ENCODE data around the gene RBM25.

Gene RBM25

DNA sequence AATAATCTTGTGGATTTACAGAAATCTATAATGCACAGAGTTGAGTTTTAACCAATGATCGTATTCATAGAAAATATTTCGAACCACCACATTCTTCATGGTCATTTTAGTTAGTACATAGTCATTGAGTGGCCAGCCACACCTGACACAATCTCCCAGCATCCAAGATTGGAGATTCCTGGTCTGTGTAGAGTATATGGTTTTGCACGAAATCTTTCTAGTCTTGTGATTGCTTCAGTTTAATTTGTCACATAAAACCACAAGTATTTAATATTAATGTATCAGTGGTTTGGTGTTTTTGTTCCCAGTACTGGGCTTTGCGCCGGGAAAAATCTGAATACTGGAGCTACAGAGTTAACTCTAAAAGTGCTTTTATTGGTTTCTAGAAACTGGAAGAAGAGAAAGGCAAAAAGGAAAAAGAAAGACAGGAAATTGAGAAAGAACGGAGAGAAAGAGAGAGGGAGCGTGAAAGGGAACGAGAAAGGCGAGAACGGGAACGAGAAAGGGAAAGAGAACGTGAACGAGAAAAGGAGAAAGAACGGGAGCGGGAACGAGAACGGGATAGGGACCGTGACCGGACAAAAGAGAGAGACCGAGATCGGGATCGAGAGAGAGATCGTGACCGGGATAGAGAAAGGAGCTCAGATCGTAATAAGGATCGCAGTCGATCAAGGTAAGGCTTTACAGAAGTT lies 44.6 kb downstream of the RBM25 start:
- DNase-seq (ENCODE audit: low read depth, low spot score), result no peak

DNA sequence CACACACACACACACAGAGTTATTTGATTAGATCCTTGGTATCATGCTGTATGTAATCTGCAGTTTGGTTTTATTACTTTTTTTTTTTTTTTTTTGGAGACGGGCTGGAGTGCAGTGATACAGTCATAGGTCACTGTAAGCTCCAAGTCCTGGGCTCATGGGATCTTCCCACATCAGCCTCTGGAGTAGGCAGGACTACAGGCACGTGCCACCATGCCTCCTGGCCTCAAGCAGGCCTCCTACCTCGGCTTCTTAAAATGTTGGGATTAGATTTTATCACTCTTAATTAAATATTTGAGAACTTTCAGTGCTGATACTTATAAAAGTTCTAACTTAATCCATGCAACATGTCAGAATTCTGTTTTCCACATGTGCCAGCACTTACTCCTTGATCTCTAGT lies 46.7 kb downstream of the RBM25 start:
- no peak for DNase-seq (ENCODE audit: low read depth, low spot score)

DNA sequence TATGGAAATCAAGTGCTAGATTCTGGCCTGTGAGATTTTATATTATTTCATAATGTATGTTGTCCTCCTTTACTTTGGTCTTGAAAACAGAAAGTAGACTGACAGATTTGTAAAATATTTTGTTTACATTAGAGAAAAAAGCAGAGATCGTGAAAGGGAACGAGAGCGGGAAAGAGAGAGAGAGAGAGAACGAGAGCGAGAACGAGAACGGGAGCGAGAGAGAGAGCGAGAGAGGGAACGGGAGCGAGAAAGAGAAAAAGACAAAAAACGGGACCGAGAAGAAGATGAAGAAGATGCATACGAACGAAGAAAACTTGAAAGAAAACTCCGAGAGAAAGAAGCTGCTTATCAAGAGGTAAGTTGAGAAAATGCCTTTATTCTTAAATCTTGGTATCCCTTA lies 47.4 kb downstream of the RBM25 start:
- no peak for DNase-seq (ENCODE audit: low read depth, low spot score)

DNA sequence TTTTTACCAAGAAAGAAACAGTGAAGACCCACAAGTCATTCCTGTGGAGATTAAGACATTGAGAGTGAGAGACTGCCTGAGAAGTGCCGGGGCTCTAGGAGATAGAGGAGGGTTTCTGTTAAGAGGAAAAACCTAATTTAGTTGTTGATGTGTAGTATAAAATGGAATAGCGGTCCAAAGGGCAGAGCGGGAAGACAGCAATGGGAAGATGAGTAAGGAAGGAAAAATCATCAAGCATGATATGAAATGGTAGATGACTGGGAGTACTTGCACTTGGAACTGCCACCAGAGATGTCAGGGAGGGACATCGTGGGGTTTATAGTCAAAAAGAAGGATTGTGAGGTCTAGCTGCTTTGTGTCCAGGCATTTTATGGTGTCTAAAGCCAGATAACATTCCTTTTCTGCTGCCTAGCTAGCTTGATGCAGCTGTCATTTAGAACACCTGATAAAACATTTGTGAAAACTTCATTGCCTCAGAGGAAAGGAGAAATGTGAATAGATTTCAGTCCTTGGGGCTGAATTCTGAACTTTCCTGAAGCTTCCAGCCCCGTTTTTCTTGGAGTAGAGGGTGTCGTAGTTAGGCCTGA lies 57.8 kb downstream of the RBM25 start:
- DNase-seq (ENCODE audit: low read depth, low spot score), result no peak

DNA sequence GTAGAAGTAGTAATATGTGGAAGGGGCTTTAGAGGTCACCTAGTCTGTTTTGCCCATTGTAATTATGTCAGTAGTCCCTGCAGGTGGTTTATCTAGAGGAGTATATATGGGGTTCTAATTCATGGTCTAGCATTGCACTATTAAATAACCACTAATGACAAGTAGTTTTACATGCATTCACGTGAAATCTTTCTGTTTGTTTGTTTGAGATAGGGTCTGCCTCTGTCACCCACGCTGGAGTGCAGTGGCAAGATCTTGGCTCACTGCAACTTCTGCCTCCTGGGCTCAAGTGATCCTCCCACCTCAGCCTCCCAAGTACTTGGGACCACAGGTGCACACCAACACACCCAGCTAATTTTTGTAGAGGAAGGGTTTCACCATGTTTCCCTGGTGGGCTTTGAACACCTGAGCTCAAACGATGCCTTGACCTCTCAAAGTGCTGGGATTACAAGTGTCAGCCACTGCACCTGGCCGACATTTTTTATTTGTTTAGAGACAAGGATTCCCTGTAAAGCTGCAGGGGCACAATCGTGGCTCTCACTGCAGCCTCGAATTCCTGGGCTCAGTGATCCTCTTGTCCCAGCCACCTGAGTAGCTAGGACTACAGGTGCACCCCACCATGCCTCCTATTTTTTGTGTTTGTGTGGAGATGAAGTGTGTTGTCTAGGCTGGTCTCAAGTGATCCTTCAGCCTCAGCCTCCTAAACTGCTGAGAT lies 66.0 kb downstream of the RBM25 start:
- no peak for DNase-seq (ENCODE audit: low read depth, low spot score)

DNA sequence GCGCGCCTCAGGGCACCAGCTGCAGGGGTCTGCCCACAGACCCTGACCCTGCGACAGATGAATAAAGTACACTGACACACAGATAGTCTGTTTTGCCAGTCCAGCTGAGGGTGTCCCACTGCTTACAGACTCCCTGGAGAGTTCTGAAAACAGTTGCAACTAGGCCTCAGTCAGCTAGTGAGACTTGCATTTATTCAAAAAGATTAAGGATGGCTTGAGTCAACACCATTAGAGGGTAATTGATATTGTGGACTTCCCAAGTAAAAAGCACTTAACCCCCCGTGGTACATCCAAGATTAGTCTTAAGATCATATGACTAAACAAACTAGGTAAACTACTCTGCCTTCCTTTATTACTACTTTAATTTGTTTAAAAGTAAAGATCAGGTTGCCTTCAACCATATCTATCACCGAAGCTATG lies 66.8 kb downstream of the RBM25 start:
- DNase-seq (ENCODE audit: low read depth, low spot score), result no peak

DNA sequence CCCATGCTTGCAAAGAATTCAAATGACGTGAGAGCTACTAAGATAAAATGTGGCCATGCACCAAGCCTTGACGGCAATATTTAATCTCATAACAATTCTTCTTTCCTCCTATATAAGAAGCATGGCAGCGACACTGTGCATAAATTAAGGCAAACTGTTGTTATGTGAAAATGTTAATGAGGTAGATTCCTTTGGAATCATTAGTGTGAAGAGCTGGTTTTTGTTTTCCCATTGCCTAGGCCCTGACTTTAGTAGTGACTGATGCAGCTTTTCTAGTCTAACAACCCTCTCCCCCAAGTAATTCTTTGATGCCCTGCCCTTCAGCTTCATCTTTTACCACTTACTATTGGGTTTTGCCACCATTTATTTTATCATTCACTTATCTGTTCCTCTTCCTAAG lies 67.4 kb downstream of the RBM25 start:
- no peak for DNase-seq (ENCODE audit: low read depth, low spot score)

DNA sequence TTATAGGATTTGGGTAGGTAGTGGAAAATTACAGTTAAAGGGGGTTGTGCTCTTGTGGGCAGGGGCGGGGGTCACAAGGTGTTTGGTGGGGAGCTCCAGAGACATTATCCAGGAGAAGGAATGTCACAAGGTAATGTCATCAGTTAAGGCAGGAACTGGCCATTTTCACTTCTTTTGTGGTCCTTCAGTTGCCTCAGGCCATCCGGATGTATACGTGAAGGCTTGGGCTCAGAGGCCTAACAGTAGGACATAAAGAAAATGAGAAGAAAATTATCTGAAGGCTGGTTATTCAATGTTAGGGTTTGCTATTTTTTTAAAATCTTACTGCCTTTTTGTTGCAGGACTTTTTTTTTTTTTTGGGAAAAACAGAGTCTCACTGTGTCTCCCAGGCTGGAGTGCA lies 75.5 kb downstream of the RBM25 start:
- DNase-seq (ENCODE audit: low read depth, low spot score), result no peak

DNA sequence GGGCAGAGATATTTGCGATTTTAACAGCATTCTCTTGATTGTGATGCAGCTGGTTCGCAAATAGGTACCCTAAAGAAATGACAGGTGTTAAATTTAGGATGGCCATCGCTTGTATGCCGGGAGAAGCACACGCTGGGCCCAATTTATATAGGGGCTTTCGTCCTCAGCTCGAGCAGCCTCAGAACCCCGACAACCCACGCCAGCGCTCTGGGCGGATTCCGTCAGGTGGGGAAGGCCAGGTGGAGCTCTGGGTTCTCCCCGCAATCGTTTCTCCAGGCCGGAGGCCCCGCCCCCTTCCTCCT lies 77.7 kb downstream of the RBM25 start:
- DNase-seq (ENCODE audit: low read depth, low spot score), result no peak

DNA sequence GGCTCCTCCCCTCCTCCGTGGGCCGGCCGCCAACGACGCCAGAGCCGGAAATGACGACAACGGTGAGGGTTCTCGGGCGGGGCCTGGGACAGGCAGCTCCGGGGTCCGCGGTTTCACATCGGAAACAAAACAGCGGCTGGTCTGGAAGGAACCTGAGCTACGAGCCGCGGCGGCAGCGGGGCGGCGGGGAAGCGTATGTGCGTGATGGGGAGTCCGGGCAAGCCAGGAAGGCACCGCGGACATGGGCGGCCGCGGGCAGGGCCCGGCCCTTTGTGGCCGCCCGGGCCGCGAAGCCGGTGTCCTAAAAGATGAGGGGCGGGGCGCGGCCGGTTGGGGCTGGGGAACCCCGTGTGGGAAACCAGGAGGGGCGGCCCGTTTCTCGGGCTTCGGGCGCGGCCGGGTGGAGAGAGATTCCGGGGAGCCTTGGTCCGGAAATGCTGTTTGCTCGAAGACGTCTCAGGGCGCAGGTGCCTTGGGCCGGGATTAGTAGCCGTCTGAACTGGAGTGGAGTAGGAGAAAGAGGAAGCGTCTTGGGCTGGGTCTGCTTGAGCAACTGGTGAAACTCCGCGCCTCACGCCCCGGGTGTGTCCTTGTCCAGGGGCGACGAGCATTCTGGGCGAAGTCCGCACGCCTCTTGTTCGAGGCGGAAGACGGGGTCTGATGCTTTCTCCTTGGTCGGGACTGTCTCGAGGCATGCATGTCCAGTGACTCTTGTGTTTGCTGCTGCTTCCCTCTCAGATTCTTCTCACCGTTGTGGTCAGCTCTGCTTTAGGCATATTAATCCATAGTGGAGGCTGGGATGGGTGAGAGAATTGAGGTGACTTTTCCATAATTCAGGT lies 78.3 kb downstream of the RBM25 start, which contains the start of gene PSEN1:
Gene PSEN1 (plus strand): TSS at position 121 of the 839 bp plus-strand sequence. CDS start 11,513 bp downstream, outside the sequence.
- DNase-seq (ENCODE audit: low read depth, low spot score), result peak; percentile 97

DNA sequence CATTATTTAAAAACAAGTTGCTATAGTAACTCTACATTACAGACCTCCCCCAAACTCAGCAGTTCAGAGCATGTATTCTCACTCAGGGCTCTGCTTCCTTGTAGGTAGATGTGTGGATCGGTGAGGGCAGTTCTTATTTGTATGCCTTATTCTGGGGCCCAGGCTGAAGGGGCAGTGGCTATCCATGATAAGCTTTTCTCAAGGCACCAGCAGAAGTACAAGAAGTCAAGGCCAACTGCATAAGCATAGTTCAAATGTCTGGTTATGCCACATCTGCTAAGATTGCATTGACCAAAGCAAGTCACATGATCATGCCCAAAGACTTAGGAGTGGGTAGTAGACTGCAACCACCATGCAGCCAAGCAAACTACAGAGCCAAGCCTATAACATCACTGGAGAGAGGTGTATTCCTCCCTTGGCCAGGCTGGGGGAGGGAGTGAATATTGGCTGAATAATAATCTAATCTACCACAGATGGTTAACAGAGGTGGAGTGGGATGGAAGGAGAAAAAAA lies 82.5 kb downstream of the RBM25 start:
- no peak for DNase-seq (ENCODE audit: low read depth, low spot score)

DNA sequence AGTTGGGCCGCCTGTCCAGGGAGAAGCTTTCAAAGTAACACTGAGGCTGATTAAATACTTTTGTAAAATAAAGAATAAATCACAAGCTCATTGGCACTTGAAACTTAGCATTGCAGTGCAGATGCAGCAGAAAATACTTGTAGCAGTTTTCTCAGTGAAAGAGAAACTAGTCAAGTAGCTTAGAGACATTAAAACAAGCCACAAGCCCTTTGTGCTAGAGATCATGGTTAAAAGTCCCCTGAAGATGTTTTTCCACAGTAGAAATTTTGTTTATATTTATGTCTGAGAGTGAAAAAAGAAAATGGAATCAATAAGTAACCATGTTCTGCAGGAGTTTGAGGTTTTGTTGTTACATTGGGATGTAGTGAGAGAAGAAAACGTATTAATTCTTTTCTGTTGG lies 83.9 kb downstream of the RBM25 start:
- no peak for DNase-seq (ENCODE audit: low read depth, low spot score)

DNA sequence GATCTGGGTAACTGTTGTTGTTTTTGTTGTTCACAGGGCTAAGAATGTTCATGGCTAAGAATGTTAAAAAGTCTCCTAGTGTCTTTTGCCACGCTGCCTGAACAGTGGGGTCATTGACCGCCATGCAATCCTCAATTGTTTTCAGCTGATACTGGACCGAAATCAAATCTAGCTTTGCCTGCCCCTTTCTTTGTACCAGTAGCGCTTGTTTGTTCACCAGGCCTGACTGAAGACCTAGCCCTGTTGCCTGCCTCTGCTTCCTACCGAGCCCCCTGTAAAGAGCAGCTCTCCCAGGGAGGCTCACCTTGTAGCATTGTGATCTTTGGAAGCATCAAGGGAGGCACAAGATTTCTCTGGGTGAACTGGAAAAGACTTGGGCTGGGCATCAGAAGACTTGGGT lies 84.7 kb downstream of the RBM25 start:
- no peak for DNase-seq (ENCODE audit: low read depth, low spot score)

DNA sequence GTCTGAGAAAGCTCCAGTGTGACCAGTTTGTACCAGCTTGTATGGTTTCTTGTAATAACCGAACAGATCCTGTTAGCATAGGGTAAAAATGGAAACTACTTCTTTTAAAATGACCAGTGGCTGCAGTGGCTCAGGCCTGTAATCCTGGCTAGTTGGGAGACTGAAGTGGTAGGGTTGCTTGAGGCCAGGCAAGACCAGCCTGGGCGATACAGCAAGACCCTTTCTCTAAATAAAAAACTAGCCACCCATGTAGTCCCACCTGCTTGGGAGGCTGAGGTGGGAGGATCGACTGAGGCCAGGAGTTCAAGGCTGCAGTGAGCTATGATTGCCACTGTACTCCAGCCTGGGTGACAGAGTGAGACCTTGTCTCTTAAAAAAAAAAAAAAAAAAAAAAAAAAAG lies 85.3 kb downstream of the RBM25 start:
- no peak for DNase-seq (ENCODE audit: low read depth, low spot score)

DNA sequence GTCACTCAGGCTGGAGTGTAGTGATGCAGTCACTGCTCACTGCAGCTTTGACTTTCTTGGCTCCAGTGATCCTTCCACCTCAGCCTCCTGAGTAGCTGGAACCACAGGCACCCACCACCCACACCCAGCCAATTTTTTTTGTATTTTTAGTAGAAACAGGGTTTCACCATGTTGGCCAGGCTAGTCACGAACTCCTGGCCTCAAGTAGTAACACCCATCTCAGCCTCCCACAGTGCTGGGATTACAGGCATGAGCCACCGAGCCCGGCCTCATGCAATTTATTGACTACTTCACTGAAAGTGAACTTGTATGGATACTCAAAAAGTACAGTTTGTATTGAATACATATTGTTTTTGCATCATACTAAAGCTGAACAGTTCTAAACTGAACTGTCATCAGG lies 87.0 kb downstream of the RBM25 start:
- no peak for DNase-seq (ENCODE audit: low read depth, low spot score)

DNA sequence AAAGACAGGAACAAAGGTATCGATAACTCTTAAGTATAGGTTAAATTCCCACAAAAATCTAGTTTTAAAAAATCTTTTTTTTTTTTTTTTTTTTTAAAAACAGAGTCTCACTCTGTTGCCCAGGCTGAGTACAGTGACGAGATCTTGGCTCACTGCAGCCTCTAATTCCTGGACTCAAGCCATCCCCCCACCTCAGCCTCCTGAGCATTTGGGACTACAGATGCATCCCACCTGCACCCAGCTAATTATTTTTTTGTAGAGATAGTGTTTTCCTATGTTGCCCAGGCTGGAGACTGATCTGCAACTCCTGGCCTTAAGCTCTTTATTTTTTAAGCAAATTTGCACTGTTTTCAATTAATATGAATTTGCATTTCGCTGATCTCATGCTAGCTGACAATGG lies 87.8 kb downstream of the RBM25 start:
- DNase-seq (ENCODE audit: low read depth, low spot score), result no peak

DNA sequence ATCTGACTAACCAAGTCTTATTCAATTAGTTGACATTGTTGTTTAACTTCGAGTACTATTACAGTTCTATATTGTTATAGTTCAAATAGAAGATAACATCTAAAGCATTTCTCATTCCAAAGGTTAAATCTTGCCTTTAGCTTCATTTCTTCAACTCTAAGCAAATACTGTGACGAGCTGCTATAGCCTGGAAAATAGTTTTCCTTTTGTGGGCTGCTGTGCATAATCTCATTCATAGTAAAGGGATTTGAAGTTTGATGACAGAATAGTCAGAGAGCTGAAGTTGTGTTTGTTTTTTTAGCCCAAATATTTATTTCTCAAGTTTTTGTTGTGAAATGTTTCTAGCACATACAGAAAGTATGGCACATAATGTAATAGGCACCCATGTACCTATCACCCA lies 91.4 kb downstream of the RBM25 start:
- no peak for DNase-seq (ENCODE audit: low read depth, low spot score)

DNA sequence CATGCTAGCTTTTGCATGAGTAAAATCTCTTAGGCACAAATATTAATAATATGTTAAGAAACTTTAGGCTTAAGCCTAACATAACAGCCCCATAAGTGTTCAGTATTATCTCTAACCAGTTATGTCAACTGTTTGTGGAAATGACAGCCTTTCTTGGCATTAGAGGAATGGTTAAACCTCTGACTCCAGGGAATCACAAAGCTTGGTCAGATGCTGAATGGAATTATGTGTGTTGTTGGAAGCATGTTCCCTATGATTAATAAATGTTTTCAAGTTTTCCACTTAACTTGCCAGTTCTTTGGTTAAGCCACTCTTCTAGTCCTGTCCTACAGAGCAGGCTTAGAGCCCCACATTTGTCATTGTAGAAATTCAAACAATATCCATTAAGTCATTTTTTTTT lies 94.9 kb downstream of the RBM25 start:
- DNase-seq (ENCODE audit: low read depth, low spot score), result no peak

DNA sequence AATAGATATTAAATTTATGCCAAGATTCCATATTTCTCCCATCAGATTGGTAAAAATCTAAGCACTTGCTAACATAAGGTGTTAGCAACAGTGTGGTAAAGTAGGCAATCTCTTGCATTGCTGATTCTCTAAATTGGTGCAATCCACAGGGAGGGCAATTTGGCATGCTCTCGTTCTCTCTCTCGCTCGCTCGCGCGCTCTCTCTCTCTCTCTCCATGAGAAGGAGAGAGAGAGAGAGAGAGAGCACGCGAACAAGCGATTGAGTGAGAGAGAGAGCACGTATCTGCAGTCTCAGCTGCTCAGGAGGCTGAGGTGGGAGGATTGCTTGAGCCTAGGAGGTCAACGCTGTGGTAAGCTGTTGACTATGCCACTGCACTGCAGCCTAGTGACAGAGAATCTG lies 103.9 kb downstream of the RBM25 start:
- DNase-seq (ENCODE audit: low read depth, low spot score), result no peak

DNA sequence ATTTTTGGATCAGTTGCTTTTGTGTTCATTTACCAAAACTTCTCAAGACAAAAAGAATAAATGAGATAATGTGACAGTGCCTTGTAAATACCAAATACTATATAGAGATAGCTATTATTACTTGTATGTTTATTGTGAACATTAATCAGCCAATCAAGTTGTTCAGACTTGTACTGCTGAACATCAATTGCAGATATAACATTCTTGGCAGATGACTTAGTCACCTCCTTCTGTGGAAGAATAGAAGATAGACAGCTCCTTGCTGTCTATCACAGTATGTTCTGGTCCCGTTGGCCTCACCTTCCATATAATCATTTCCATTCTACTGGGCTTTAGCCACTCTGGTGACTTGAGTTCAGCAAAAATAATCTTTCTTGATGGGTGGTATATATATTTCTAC lies 108.1 kb downstream of the RBM25 start:
- DNase-seq (ENCODE audit: low read depth, low spot score), result no peak

DNA sequence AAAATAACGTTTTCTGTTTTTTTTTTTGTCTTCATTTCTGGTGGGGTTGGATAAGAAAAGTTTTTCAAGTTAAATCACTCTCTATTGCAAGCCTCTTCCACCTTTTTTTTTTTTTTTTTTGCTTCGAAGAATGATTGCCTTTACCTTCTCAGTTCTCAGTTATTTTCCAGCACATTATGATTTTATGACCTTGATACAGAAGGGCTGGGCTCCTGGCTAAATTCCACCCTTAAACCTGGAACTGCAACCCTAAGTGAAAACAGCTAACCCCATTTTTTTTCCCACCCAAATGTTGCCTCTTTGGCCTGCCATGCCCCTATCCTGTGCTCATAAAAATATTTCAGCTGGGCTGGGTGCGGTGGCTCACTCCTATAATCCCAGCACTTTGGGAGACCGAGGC lies 109.4 kb downstream of the RBM25 start:
- DNase-seq (ENCODE audit: low read depth, low spot score), result no peak

DNA sequence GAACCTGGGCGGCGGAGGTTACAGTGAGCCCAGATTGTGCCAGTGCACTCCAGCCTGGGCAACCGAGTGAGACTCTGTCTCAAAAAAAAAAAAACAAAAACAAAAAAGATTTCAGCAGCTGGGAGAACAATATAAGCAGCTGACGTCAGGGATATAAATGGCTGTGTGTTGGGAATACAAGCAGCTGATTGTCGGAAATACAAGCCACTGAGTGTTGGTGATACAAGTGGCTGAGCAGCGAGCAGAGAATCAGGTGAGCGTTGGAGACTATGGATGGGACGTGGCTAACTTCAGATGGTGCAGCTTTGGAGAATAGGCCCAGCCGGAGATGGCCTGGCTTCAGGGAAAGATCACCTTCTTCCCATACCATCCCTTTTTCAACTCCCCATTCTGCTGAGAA lies 109.9 kb downstream of the RBM25 start:
- no peak for DNase-seq (ENCODE audit: low read depth, low spot score)

All from activated CD4-positive, CD25-positive, alpha-beta regulatory T cell treated with anti-CD3 and anti-CD28 coated beads, Interleukin-2, amount 50 U/mL, for 16 hours (primary cell).